HG02840 (cell line): Measurements from ENCODE around the gene C11orf21.

ENCODE experiments used
- ATAC-seq: cut with Tn5 transposase; IDR thresholded peaks from one replicate; pipeline ENCODE4 v1.9.1; 2021; ENCODE audit warnings: mild to moderate bottlenecking, moderate library complexity, moderate number of reproducible peaks; ENCODE audit not compliant: unreplicated experiment, low FRiP score

Gene C11orf21

DNA sequence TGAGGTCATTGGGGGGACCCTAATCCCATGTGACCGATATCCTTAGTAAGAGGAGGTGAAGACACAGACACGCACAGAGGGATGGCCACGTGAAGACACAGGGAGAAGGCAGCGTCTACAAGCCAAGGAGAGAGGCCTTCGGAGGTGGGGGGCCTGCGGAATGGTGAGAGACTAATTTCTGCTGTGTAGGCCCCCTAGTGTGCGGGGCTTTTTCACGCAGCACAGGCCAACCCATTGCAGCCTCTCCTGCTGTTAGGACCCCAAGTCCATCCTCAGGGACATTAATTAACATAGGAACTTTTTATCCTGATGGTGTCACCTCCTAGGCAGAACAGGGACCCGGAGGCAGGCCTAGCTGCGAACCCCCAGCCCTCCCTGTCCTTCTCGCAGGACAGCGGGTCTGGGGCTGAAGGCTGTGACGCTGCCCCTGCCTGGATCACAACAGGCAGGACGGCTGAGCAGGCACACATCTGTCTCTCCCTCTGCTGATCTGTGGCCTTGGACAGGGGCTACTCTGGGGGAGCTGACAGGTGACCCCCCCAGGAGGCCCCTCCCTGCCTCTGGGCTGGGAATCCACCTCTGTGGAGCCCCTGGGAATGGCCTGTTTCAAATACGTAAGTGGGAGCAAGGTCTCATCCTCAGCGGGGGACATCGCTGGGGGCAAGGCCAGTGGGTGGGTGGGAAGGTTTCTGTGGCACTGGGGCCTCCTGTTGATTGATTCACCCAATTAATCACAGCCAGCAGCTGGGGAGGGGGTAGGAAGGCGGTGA, 39.2 kb downstream of the C11orf21 start:
- ATAC-seq, result no peak

DNA sequence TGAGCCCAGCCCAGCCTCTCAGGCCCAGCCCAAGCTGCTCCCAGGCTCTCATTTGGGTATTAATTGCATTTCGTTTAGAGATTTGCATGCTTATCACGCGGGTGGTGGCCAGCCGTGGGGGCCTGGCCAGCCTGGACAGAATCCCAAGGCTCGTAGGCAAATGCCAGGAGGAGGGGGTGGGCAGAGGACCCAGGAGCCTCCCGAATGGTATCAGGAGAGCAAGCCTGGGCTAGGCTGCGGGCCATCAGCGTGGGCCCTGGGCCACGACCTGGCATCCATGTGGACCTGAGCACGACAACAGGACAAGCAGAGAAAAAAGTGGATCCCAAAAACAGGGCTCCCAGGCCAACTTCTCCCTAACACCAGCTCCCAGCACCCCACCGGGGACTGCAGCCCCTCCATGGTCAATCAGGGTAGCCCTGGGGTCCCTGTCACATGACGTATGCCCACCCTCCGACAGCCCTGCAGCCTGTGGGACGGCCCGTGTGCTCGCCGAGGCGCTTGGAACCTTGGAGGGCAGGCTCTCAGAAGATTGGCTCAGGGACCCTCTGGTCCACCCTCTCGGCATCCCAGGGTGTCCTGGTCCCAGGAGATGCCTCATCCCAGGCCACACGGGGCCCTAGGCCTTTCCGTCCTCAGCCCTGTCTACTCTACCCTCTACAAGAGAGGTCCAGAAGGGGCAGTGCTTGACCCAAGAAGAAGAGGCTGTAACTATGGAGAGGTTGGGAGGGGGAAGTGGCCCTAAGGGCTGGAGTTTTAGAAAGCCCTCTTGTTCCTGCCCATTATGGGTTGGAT, 40.1 kb downstream of the C11orf21 start:
- no peak for ATAC-seq

DNA sequence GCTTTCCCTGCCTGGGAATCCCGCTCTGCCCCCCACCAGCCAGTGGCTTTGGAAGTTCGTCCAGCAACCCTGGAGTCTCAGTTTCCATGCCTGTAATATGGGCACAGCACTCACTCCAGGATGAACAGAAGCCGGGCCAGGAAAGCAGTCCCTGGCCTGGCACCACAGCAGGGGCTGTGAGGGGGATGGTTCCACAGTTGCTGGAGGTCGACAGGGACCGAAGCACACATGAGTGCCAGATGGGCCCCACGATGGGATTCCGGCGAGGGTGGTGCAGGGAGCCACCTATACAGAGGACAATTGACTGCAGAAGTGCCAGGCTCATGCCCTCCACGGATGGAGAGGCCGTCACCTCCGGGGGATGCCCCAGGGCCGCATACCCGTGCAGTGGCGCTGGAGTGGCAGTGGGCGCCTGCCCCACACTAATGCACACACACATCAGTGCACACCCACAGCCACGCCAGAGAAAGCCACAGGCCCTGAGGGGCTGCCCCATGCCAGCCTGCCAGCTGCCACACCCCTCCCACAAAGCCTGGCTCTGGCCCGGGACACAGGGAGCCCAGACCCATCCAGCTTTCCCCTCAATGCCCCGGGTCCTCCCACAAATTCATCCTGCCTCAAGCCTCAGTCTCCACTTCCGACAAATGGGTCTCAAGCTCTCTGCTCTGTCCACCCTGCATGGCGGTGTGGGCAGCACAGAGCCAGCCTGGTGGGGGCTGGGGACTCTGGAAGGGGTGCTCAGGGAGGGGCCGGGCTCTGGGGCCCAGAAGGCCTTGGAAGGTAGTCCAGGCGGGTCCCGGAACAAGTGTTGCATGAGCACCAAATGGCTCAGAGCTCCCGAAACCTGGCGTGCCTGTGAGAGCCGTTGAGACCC, 41.0 kb downstream of the C11orf21 start:
- ATAC-seq, result no peak

DNA sequence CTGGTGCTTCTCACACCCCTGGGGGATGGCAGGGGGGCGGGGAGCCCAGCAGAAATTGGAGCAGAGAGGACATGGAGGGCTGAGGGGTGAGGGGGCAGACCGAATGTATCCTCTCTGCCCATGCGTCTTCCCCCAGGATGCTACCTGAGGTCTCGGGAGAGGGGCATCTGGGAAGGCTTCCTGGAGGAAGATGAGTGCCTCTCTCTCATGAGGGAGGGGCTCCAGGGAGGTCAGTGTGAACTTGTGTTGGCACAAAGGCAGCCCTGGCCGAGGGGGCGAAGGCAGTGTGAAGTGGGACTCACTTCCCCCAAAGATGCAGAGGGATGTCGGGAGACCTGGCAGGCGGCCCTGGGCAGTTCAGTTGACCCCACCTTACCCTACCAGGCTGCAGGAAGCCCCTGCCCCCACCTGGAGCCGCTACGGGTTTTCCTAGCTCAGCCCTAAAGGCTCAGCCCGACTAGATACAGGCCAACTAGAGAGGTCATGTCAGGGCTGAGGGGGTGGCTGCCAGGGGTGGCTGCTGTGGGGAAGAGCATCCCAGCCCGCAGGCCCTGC, 41.7 kb downstream of the C11orf21 start:
- no peak for ATAC-seq

DNA sequence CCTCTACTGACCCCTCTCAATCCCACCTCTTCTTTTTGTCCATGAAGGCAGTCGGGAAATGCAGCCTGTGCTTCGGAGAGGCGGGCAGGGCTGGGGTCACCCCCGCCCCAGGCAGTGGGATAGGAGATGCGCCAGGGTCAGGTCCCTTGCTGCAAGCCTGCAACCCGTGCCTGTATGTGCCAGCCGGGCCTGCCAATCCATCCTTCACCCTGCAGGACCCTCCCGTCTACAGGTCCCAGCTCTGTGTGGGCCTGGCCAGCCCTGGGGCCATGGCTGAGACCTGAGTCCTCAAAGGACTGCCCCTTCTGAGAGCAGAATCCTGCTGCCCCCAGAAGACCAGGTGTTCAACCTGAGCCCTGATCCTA, 42.3 kb downstream of the C11orf21 start:
- no peak for ATAC-seq

DNA sequence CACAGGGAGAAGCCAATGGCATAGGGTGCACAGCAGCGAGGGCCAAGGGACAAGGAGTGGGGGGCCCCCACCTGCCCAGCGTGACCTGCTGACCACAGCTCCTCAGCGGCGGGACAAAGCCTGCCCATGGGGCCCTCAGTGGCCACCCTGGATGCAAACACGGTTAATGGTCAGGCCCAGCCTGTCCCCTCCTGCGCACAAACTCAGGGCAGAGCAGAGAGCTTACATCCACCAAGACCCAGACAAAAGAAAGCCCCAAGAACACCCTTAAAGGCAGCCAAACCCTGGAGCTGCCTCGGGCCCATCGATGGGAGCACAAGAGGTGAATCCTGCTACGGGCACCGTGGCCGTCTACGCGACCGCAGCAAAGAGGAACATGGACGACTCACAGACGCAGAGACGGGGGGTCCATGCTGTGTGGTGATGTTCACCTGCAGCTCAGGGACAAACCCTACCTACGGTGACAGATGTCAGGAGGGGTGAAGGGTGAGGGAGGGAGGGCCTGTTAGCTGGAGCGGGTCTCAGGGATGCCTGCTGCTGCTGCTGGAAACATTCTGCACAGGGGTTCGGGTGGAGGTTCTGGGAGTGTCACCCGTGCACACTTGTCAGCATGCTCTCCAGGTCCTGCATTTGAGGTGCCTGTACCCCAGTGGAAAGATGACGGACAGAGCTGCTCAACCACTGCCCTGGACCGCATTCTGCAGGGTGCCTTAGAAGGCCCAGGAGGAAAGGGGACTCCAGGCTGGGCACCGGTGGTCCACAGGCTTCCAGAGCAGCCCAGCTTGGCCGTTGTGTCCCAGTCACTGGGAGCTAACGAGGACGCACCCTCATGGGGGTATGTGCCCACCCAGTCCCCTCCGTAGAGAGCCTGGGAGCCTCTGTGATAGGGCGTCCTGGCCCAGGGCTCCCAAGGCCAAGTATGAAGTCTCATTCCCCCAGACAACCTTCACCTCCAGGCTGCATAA, 42.9 kb downstream of the C11orf21 start:
- ATAC-seq, result no peak

DNA sequence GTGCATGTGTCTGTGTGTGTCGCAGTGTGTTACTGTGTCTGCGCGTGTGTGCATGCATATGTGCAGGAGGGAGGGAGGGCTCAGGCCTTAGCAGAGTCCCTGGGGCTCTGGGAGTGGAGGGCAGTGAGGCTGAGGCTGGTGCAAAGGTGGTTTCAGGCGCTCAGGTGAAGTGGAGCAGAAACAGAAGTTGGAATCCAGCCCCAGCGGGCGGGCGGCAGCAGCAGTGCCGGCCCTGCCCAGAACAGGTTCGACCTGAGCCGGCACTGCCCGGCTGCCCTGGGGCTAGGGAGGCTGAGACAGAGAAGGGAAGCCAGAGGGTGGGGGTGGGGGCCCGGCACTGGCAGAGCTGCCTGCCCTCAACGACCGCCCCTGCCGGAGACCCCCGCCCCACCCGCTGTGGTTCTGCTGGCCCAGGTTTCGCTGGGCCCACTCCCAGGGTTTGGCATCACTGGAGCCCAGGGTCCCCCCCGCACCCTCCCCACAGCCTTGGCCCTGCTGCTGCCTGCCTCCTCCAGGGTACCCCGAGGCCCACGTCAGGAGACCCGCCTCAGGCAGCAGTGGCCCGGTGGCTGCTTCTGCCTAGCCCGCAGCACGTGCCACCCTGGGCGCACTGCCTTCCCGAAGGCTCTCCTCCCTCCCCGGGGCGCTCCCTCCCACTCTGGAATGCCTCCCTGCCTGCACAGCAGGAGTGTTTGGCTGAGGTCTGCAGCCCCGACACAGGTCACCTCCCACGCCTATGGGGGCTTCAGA, 44.6 kb downstream of the C11orf21 start:
- no peak for ATAC-seq

DNA sequence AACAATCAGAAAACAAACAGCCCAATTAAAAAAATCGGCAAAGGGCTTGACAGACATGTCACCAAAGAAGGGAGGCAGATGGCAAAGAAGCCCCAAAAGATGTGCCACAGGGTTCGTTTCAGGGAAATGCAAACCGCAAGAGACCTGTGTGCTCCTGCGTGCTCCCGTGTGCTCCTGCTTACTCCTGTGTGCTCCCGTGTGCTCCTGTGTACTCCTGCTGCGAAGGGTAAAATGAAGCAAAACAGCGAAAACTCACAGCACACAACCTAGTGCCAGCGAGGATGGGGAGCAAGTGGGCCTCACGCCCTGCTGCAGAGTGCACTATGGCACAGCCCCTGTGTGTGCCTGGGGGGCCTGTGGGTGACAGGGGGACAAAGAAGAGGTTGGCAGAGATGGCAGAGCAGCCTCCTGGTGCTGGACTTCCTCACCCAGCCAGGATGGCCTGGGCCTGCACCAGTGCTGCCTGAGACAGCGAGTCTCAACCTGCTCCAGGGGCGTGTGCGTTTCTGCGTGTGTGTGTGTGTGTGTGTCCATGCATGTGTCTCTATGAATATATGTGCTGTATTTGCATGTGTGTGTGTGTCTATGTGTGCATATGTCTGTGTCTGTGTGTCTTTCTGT, 45.3 kb downstream of the C11orf21 start:
- no peak for ATAC-seq

DNA sequence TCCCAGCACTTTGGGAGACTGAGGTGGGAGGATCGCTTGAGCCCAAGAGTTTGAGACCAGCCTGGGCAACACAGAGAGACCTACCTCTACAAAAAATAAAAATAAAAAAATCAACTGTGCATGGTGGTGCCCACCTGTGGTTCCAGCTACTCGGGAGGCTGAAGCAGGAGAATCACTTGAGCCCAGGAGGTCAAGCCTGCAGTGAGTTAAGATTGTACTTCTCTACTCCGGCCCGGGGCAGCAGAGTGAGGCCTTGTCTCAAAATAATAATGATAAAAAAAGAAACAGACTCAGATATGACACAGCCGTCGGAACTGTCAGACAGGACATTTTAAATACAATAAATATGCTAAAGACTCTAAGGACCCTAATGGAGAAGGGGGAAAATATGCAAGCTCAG, 49.7 kb downstream of the C11orf21 start:
- no peak for ATAC-seq

DNA sequence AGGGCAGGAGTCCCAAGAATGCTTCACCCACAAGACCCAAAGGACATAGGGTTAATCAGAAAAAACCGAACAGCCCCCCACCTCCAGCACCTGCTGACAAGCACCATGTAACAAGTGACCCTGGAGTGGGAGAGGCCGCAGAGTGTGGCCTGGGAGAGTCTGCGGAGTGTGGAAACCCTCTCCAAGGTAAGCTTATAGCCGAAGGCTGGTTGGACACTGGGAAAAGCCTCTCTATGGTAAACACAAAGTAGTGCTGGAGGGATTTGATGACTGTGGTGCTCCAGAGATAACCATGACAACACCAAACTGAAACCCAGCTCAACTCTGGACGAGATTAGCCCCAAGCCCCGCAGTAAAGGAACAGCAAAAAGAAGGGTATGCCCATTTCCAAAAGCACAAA, 50.6 kb downstream of the C11orf21 start:
- ATAC-seq, result no peak

DNA sequence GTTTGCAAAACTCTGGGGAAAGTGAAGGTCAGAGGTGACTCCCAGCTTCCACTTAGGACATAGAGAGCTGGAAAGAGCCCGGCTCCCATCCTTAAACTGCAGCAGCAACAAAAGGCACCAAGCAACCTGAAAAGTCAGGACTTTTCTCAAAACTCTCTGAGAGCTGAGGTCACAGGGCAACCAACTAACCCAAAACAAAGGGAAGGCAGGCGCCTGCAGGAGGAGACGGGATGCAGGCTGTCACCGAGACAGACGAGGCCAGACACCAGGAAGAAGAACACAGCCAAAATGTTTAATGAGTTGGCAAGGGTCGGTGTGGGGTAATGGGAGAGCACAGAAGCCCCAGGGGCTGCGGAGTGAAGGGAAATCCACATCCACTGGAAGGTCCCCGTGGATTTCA, 51.2 kb downstream of the C11orf21 start:
- ATAC-seq, result no peak

DNA sequence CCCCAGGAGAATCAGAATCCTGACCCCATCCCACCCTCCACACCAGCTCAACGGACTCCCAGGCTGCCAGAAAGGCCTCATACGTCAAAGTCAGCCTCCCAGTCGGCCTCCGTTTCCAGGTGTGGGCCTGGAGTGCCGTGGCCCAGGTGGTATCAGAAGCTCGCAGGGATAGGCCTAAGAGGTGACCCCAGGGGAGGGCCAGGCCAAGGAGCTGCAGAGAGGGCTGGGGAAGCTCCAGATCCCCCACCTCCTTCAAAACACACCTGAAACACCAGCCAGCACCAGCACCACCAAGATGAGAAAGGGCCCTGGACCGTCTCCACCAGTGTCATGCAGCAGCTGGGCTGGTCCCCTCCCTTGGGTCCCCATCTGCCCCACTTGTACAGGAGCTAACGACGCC, 51.7 kb downstream of the C11orf21 start:
- ATAC-seq, result no peak

DNA sequence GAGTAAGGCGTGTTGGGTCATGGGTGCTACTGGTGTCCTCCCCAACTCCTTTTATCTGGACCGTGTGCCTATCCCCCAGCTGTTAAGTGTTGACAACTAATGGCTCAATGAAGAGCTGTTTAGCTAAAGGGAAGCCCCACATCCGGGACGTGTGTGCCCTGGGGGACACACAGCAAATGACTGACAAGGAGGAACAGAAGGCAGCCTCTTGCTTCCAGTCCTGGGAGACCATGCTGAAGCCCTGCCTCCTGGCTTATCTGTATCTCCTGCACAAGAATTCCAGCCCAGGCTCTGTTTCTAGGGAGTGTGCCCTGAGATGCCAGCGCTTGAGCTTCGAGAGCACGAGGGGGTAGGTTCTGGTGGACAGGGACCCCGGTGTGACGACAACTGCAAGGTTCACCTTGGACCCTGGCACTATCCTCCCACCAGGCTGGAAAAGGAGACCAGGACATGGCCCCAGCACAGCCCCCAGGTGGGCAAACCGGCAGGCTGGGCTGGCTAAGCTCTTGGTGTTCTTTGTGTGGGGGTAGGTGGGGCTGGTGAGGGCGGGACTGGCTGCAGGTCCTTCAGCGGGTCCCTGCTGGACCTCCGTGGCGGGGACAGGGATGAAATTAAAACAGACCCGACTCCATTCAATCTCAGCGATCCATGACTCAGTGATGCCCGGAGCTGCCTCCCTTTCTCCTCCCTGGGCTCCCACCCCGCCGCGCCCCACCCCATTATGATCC, 52.4 kb downstream of the C11orf21 start:
- ATAC-seq, result no peak

DNA sequence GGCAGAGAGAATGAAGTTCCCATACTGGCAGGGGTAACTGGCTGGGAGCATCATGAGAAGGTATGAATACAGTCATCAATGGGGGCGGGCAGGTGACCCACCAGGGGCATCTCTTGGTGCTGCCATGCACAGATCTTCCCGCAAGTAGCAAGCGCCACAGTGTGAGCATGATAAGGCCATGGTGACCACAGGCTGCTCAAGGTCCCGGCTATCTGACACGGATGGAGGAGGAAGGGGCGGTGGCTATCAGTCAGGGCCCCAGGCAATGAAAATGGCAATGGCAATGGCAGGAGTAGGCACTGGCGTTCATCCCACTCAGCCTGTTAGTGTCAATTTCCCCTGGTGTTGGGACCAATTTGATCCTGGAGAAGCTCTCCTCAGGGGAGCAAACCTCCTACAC, 53.0 kb downstream of the C11orf21 start:
- no peak for ATAC-seq

DNA sequence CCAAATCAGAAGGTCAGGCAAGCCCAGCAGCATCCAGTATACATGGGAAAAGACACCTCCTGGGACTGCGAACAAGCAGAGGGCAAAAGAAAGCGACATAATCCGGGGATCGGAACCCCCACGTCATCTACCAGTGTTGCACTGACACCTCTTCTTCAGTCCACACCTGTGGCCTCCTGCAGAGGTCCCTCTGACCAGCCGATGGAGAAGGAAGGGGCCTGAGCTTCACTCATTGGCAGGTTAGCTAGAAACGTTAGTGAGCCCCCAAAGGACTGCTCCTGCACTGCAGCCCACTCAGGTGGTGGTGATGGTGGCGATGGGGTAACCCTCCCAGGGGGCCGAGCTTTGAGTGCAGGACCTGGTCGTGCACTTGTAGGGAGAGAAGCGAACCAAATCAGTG, 53.5 kb downstream of the C11orf21 start:
- ATAC-seq, result no peak

DNA sequence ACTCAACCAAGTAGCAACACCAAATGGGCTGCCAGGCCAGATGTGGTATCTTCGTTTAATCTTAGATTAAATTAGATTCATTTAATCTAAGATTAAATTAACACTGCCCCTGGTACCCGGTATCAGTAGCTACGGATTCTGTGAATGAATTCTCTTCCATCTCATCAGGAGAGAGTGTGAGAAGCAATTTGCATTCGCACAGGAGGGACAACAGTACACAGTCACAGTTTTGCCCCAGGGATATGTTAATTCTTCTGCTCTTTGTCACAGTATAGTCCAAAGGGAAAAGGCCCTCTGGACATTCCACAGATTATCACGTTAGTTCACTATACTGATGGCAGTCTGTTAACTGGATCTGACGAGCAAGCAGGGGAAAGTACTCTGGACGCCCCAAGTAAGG, 54.2 kb downstream of the C11orf21 start:
- ATAC-seq, result no peak
